Left renal cortex interstitium (tissue), 4 donors: ENCODE results near the gene CTSC. TPM values are rescaled to one million over a fixed set of nuclear protein-coding genes. Genes with fewer than 3 reads are reported as not detected.

Experiments used
- DNase-seq, 4 donors: peaks; one replicate each; pipeline ENCODE4 v3.0.0-alpha.2; 2013; ENCODE audit warnings: low read depth in 4 of 4, low spot score in 2 of 4, missing footprints in 1 of 4
- polyA plus RNA-seq, 4 donors: library from polyadenylated mRNA; unstranded; fragments of 120-200 nt; gene quantifications; one replicate each; pipeline ENCODE4 v1.2.1, GENCODE V29; 2013; ENCODE audit not compliant: insufficient read length in 4 of 4

CTSC gene
- polyA plus RNA-seq, 4 donors = 201 to 324 (median 266) TPM

DNA sequence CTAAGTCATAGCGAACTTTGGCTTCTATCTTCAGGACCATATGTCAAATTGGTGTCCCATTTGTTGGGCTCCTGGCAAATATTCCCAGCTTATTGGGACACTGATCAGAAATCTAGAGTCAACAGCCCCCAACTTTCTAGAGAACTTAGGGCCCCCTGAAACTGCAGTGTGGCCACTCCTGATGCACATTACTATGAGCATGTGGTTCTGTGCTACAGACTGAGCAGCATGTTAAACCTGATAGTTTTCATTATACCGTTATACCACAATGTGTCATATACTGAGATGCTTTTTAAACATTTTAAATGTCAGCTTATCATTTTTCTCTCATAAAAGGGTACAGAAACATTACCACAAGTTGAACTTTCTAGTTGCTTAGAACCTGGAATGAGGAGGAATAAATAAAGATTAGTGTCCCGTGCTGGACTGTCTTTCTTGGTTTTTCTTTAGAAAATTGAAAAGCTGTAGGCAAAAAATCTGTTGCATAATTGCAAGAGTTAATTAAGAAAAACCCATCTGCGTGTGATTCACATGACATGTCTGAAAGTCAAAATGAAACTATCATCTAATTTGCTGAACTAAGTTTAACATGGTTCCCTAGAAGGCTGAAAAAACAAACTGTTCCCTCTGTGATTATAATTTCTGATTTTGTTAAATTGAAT, 16.4 kb upstream of the CTSC start:
- no peak for DNase-seq

DNA sequence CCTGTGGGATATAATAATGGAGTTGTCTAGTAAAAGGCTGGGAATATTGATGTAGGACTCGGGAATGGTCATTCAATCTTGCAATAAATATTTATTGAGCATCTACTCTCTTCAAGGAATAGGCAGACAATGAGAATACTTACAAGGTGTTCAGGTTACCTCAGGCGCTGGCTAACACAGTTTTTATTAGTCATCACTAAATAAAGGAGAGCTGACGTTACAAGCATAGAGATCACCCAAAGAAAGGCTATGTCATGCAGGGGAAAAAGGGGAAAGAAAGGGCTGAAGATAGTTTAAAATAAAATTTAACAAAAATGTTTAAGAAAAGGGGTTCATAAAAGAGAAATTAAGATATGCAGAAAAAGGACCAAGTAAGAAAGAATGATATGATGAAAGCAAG, 15.8 kb upstream of the CTSC start:
- no peak for DNase-seq

DNA sequence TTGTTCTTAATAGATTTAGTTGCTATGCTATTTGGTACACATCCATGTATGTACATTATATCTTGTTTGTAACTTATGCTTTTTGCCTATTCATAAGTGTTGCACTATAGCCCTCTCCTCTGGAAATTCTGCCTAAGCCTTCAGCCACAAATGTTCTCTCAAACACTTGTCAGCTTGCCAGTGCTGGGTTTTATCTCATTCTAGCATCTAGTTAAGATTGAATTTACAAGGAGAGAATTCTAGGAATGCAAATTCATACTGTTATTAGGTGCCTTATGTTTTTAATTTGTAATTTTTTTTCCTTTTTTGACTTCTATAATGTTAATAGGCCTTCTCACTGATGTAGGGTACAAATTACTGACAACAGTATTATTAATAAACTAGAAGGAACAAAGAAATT, 14.6 kb upstream of the CTSC start:
- peak in 1 of 4 donors; percentile 29 for DNase-seq

DNA sequence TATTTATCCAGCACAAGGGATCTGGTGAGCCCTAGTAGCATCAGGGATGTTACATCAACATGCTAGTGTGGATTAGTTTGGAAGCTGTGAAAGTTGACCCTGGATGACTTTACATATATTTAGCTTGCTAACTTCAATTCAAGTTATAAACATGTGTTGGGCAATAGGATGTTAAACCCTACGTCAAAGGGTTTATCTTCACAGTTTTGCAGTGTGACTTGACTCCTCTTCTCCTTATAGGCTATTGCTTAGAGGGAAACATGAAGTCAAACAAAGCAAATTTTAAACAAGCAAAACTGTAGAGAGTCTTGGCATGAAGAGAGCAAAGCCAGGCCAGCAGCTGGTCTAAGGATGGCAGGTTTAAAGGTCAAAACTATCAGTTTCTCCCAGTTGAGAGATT, 11.3 kb upstream of the CTSC start:
- DNase-seq = no peak

DNA sequence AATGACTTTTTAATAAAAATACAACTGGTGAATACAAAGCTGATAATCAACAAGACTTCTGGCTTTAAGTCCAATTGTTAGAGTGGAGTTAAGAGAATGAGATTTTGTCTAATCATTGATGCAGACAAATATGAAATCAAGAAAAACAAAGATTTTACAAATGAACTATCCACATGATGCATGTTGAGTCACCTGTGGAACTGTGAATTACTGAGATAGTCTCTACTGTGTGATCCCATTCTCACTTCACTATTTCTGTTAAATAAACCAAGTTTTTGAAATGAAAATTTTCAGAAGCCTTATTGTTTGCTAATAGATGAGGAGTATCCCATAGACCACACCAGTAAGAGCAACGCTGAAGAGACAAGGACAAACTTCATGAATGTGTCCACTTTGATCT, 8.4 kb upstream of the CTSC start:
- DNase-seq = no peak

DNA sequence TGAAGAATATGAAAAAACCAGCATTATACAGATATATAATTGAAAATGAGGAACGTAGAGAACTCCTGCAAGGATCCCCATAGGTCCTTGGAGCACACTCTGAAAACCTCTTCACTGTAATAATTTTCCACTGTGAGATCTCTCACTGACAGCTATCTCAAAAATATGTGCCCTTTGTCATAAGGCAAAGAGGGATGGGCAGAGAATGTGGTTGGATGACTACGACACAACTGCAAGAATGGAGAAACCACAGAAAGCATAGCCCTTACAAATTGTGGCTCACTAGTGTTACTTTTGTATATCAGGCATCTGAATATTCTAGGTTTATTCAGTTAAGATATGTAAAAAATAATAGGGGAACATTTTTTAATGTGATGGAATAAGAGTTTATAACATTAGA, 7.9 kb upstream of the CTSC start:
- no peak for DNase-seq

DNA sequence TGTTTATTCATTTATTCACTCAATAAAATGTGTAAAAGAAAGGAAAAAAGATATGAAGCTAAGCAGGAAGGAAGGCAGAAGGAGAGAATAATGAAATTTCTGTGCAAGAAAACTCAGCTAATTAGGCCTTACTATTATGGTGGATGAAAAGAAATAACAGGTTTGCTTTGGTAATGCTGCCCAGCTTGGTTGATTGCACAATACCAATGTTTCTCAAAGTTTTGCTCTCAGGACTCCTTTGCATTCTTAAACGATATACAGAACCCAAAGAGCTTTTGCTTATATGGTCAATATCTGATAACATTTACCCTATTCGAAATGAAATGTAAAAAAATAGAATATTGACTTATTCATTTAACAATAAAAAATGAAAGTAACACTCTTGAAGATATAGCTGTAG, 7.3 kb upstream of the CTSC start:
- no peak for DNase-seq

DNA sequence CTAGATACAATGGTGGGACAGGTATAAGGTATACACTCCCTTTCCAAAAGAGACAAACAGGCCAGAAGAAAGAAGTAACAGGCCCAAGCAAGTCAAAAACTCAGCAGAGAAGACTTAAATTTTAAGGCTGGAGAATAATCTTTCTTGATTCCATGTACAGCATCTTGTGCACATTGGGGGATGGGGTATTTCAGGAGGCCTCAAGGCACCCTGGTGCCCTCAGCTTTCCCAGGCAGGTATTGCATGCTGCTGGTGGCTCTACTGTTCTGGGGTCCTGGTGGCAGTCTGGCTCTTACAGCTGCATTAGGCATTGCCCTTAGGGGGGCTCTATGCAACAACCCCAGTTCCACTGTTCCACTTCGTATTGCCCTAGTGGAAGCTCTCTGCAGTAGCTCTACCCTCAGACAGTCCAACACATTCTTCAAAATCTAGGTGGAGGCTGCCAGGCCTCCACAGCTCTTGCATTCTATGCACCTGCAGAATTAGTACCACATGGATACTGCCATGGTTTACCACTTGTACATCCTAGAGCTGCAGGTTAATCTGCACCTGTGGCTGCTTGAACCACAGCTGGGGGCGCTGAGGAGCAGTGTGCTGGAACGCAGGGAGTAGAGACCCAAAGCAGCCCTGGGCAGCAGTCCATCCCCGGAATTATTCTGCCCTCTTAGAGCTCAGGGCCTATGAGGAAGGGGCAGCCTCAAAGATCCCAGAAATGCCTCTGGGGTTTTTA, 4.2 kb upstream of the CTSC start:
- DNase-seq = no peak

DNA sequence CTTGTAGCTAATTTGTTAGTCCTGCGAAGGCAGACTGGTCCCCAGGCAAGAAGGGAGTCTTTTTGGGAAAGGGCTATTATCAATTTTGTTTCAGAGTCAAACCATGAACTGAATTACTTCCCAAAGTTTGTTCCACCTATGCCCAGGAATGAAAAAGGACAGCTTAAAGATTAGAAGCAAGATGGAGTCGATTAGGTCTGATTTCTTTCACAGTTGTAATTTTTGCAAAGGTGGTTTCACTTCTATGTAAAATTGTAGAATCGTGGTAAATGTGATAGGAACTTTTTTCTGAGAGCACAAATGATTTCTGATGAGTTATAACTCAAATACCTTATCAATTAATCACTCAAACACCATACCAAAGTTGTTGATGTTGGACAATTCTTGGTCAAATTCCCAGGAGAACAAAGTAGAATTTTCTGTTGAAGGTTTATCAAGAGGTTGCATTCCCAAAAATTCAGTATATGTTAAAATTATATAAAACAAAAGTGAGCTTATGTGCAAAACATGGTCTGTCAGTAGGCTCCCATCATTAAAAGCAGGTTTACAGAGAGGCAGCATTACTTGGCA, 2.9 kb upstream of the CTSC start:
- DNase-seq = no peak

DNA sequence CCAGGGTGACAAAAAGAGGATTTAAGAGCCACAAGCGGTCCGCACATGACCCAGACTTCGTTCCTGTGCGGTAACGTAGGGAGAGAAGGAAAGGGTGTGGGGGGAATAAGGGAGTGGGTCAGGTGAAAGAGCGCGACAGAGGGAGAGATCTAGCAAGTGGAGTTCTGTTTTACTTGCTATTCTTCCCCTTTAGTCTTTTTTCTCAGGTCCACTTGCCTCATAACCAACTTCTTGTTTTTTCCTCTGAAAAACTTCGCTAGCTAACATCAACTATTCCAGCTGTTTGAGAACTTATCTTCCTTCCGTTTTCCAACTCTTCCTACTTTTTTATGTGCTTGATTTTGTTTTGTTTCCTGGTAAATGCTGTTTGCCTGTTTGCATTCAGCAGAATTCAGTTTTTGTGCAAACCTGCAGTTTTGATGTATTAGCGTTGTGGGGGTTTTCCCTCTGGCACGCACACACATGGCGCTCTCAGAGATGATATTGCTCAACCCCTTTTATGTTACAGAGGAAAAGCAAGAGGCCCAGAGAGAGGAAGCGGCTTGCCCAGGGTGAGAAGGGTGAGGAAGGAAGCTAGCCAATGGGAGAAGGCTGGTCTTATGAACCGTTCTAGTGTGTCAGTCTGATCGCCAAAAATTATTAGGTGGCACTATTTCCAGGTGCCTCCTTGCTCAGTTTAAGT, 592 bp upstream of the CTSC start:
- peak in 3 of 4 donors; percentile 28 to 42 (median 29) for DNase-seq

DNA sequence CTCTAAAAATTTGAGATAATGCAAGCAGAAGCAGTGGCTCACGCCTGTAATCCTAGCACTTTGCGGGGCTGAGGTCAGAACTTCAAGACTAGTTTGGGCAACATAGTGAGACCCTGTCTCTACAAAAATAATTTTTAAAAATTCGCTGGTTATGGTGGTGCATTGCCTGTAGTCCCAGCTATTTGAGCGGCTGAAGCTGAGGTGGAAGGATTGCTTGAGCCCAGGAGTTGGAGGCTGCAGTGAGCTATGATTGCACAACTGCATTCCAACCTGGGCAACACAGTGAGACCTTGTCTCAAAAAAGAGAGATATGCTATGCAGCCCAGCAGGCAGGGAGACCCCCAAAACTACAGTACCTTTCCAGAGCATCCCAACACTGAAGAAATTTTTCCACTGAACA, 2.3 kb downstream of the CTSC start:
- DNase-seq = no peak

DNA sequence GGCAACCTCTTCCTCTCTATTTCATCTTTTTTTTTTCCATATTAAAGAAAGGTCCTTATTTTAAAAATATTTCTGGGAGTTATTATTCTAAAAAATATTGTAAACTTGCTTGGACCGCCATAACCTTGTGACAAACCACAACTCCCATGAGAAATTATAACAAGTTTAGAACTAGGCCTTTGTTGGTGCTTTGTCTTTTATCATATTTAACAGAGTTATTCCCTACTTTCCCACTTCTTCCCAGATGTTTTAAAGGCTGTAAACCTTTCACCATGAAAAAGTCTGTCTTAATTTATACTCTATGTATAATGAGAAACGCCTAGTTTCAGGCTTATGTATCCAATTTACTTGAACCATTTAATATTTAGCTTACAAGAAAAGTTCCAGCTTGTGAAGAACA, 3.7 kb downstream of the CTSC start:
- no peak for DNase-seq

DNA sequence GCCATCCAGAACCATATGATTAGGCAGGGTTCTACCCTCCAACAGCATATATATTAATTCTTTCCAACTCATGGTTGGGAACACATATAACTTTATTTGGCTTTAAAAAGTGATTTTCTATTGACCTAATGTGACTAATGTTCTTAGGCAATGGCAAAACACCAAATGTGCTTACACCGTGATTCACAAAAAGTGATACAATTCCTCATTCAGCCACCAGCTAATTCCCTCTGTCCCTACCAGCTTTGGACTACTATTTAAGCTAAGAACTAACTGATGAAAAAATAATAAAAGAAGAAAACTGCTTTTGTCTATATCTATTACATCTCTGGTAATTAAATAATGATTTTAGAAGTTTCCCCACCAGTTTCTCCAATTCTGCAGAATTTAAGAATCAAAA, 4.7 kb downstream of the CTSC start:
- no peak for DNase-seq

DNA sequence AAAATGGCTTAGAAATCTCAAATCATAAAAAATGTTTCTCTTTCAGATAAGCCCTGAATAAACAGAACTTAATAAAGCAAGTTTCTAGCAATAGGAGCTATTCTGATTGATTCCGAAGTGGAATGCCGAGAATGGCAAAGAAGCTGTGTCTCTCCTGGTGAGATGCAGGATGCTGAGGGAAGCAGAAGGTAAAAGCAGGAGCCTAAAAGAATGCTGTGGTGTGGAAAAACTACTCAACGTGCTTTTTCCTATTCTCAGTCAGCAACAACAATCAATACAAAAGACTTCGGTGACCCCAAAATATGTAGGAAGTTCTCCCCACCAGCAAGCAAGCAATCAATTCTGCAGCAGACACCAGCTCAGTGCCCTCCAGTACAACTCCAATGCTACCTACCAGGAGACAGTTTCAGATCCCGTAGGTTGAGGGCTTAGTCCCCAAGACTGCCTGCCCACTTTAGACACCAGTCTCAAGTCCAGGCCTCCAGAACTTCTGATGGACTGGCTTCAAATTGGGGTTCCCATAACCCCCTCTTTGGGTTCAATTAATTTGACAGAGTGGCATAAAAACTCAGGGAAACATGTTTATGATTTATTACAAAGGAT, 6.6 kb downstream of the CTSC start:
- DNase-seq = no peak

DNA sequence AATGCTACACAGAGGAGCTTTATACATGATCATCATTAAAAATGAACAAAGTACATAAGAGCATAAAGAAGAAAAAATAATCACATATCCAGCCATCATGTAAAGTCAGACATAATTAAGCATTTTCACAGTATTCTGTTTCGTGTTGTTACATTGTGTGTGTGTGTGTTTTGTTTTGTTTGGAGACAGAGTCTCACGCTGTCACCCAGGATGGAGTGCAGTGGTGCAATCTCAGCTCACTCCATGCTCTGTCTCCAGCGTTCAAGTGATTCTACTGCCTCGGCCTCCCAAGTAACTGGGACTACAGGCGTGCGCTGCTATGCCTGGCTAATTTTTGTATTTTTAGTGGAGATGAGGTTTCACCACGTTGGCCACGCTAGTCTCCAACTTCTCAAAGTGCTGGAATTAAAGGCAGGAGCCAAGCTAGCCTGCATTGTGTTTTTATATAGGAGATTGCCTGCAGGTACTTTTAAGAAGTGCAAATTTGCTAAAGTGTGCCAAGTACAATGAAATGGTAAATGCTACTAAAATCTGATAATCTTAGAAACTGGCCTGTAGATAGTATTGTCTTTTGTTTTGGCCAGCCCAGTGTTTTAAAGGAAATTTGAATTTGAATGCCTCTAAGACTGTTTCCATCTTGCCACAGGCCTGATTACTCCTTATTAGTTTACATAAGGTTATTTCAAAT, 7.8 kb downstream of the CTSC start:
- DNase-seq = no peak

DNA sequence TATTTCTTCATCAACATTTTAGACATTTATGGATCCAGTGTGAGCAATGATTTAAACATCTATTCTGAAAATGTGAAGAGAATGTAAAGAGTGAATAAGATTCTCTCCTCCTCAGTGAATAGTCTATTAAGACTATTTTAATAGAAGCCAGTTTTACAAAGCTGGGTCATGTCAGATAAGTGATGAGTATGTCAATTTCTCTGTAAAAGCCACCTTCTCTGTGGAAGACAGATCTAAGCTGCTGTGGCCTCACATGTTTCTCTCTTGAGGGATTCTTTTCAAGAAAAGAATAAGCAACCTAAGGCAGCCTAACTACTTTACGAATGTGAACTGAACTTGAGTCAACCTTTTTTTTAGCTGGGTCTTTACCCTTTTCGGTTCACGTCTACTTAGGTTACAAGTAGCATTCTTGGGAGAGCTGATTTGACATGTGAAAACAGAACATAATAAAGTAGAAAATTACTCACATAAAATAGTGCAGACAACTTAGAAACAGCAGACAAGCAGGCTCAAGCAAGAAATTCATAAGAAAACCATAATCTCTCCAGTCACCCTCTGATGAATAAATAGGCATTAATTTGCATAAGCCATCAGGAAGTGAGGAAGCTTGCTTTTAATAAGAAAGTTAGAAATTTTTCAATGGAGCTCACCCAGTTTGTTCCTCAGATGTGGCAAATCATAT, 9.9 kb downstream of the CTSC start:
- no peak for DNase-seq

DNA sequence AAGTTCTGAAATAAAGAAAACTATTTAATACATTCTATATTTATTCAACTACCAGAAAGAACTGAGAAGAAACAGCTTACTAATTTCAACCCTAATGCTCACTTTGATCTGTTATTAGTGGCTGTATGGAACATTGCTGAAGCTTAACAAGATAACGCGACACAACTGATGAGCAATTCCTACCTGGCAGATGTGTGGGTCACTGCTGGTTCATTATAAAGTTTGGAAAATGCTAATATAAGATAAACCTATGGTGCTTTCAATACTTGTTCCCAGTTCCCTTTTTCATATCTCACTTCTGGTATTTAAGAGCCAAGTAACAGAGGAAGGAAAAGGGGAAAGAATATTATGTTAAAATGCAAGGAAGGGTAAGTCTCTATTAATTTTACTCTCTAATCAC, 10.5 kb downstream of the CTSC start:
- DNase-seq = no peak

DNA sequence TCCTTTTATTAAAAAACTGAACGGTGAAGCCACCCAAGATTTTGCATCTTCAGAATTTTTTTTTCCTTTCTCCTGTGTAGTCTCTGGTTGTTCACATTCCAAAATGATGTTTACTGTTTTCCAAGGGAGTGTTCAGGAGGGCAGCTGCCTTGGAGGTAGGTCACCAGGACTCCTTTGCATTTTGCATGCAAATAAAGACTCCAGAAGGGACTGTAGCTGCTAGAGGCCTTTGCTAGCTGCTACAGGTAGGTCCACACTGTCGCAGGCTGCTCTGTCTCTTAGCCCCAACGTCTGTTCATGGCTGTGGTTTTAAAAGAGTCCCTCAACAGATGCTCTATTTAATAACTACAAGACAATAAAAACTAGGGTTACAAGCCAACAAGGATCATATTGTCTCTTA, 11.4 kb downstream of the CTSC start:
- DNase-seq = no peak

DNA sequence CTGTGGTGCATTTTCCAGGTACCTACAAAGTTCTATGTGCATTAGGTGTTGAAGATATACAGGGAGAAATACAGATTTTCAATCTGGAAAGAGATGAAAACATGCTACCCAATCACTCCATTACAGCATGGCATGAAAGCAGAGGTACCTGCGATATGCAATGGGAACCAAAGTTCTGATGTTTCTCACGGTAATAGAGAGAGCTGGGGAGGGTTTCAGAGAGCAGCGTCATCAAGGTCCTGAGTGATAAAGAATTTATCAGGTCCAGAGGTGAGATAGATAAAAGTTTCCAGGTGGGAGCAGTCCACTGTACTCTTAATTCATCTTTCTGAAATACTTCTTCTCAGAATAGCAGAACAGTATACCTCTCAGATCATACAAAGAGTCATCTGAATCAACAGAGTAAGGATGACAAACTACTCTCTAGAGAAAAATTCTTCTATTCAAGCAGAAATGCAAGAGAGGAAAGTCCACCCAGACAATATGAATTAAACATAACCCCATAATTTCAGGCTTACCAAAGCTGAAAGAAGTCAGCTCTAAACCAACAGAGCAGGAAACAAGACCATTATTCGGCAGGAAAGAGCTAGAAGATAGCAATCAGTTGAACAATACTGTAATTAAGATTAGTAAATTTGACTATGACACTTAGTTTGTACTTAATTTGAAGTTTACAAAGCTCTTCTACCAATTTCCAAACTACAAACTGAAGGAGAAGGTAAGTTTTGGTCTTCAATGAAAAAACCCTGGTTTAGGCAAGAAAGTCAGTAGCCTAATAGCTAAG, 12.8 kb downstream of the CTSC start:
- DNase-seq = no peak
